Measurements from ENCODE around the gene TECPR1.

- no peak for TF ChIP-seq CTCF (IDR thresholded peaks at IDR 0.05; ENCODE audit: control extremely low read depth in 1 of 3, insufficient read depth in 1 of 3, low read depth in 1 of 3, low read length in 3 of 3)
- TF ChIP-seq POLR2A (IDR thresholded peaks at IDR 0.05; ENCODE audit: control extremely low read depth in 1 of 2, low read depth in 2 of 2, low read length in 2 of 2) = no peak
- TF ChIP-seq PHF8 (conservative IDR thresholded peaks at IDR 0.05; ENCODE audit: low read depth, low read length) = no peak
- TF ChIP-seq RNF2 (IDR thresholded peaks at IDR 0.05; ENCODE audit: borderline replicate concordance, low read depth, low read length, missing control alignments, poor library complexity, severe bottlenecking) = no peak
- TF ChIP-seq MAX (IDR thresholded peaks at IDR 0.05) = no peak
- no peak for TF ChIP-seq POLR2AphosphoS5 (IDR thresholded peaks at IDR 0.05; ENCODE audit: low read depth, low read length)
- no peak for TF ChIP-seq JUN (IDR thresholded peaks at IDR 0.05; ENCODE audit: low read depth, low read length)
- TF ChIP-seq NRF1 (IDR thresholded peaks at IDR 0.05; ENCODE audit: low read depth, low read length) = no peak
- TF ChIP-seq YY1 (IDR thresholded peaks at IDR 0.05; ENCODE audit: low read depth, low read length) = no peak
- no peak for TF ChIP-seq TAF1 (IDR thresholded peaks at IDR 0.05; ENCODE audit: low read depth, low read length)
- TF ChIP-seq RAD21 (IDR thresholded peaks at IDR 0.05 in 1 of 2, conservative IDR thresholded peaks at IDR 0.05 in 1 of 2; ENCODE audit: low read depth in 2 of 2, low read length in 2 of 2) = no peak
Observed at GRCh38 chr7:98205162-98205845, 46.7 kb downstream of the TECPR1 start.
